GM12864 (cell line): ENCODE results near the gene MFSD2A.

Experiments used
- DNase-seq: peaks from one replicate; pipeline ENCODE4 v3.0.0-alpha.2; 2011; ENCODE audit warnings: low read depth
- H3K4me3 ChIP-seq: 2 replicates; pipeline ENCODE4 v1.5.1; 2011; ENCODE audit warnings: mild to moderate bottlenecking, low read depth, low read length, control low read depth
- CTCF ChIP-seq: IDR thresholded peaks from 2 replicates; pipeline ENCODE4 v1.5.1; 2011; ENCODE audit warnings: low read depth, mild to moderate bottlenecking, moderate library complexity, low read length, control low read depth, inconsistent platforms; ENCODE audit errors: missing control alignments

MFSD2A gene

GRCh38 chr1:39943471-39944290 is 11.3 kb upstream of the MFSD2A start:
- no peak for TF ChIP-seq CTCF
- no peak for DNase-seq
- no peak overlapping the region for H3K4me3 ChIP-seq

GRCh38 chr1:39944410-39945112 is 10.4 kb upstream of the MFSD2A start:
- no peak for DNase-seq
- H3K4me3 ChIP-seq, result no peak overlapping the region
- TF ChIP-seq CTCF, result no peak

- no peak for DNase-seq
- no peak overlapping the region for H3K4me3 ChIP-seq
- TF ChIP-seq CTCF, result no peak
Observed at GRCh38 chr1:39946216-39946615, 8.7 kb upstream of the MFSD2A start.

- H3K4me3 ChIP-seq, result no peak overlapping the region
- DNase-seq, result no peak
- no peak for TF ChIP-seq CTCF
Observed at GRCh38 chr1:39947260-39947659, 7.7 kb upstream of the MFSD2A start.

- H3K4me3 ChIP-seq, result no peak overlapping the region
- DNase-seq, result no peak
- TF ChIP-seq CTCF, result no peak
Observed at GRCh38 chr1:39949891-39950290, 5.1 kb upstream of the MFSD2A start.

GRCh38 chr1:39951926-39952325 is 3.0 kb upstream of the MFSD2A start:
- H3K4me3 ChIP-seq, result no peak overlapping the region
- no peak for TF ChIP-seq CTCF
- no peak for DNase-seq
